HG03457 (cell line): ENCODE results near the gene USP3.
"Not testable (repeated sequence)": the region's sequence is repeated elsewhere in the genome, so short reads cannot be mapped to it uniquely, and the experiment has no call there.

ENCODE experiments used
- ATAC-seq: cut with Tn5 transposase; IDR thresholded peaks from one replicate; pipeline ENCODE4 v1.9.1; 2021; ENCODE audit warnings: moderate number of reproducible peaks; ENCODE audit not compliant: unreplicated experiment

Gene USP3

GRCh38 chr15:63604281-63604680 lies 99.9 kb downstream of the USP3 start:
- no peak for ATAC-seq

GRCh38 chr15:63605036-63605435 lies 100.6 kb downstream of the USP3 start:
- no peak for ATAC-seq

GRCh38 chr15:63605816-63606215 lies 101.4 kb downstream of the USP3 start:
- ATAC-seq, result no peak

GRCh38 chr15:63606308-63606707 lies 101.9 kb downstream of the USP3 start:
- no peak for ATAC-seq

GRCh38 chr15:63608989-63609388 lies 104.6 kb downstream of the USP3 start:
- no peak for ATAC-seq

GRCh38 chr15:63609448-63609847 lies 105.1 kb downstream of the USP3 start:
- ATAC-seq, result no peak

- no peak for ATAC-seq
These were observed 105.9 kb downstream of the USP3 start for GRCh38 chr15:63610209-63610841.

- ATAC-seq, result no peak
These were observed 106.8 kb downstream of the USP3 start for GRCh38 chr15:63611177-63611576.

GRCh38 chr15:63612300-63612699 lies 107.9 kb downstream of the USP3 start:
- ATAC-seq, result no peak

GRCh38 chr15:63615935-63616334 lies 111.5 kb downstream of the USP3 start:
- no peak for ATAC-seq

GRCh38 chr15:63617147-63617546 lies 112.8 kb downstream of the USP3 start:
- not testable (repeated sequence) for ATAC-seq

- ATAC-seq, result not testable (repeated sequence)
These were observed 113.2 kb downstream of the USP3 start for GRCh38 chr15:63617627-63618026.

GRCh38 chr15:63620760-63621159 lies 116.4 kb downstream of the USP3 start:
- ATAC-seq, result not testable (repeated sequence)

- no peak for ATAC-seq
These were observed 119.0 kb downstream of the USP3 start for GRCh38 chr15:63623232-63623969.

- no peak for ATAC-seq
These were observed 122.6 kb downstream of the USP3 start for GRCh38 chr15:63626955-63627354.

- no peak for ATAC-seq
These were observed 123.9 kb downstream of the USP3 start for GRCh38 chr15:63628123-63628822.

- ATAC-seq, result no peak
These were observed 125.8 kb downstream of the USP3 start for GRCh38 chr15:63630036-63630751.

- ATAC-seq, result no peak
These were observed 128.9 kb downstream of the USP3 start for GRCh38 chr15:63633312-63633711.

GRCh38 chr15:63634154-63634553 lies 129.8 kb downstream of the USP3 start:
- no peak for ATAC-seq

- ATAC-seq, result no peak
These were observed 132.2 kb downstream of the USP3 start for GRCh38 chr15:63636518-63637061.

- ATAC-seq, result no peak
These were observed 134.4 kb downstream of the USP3 start for GRCh38 chr15:63638839-63639238.
